ENCODE data around the gene ADAMTS2.

DNA sequence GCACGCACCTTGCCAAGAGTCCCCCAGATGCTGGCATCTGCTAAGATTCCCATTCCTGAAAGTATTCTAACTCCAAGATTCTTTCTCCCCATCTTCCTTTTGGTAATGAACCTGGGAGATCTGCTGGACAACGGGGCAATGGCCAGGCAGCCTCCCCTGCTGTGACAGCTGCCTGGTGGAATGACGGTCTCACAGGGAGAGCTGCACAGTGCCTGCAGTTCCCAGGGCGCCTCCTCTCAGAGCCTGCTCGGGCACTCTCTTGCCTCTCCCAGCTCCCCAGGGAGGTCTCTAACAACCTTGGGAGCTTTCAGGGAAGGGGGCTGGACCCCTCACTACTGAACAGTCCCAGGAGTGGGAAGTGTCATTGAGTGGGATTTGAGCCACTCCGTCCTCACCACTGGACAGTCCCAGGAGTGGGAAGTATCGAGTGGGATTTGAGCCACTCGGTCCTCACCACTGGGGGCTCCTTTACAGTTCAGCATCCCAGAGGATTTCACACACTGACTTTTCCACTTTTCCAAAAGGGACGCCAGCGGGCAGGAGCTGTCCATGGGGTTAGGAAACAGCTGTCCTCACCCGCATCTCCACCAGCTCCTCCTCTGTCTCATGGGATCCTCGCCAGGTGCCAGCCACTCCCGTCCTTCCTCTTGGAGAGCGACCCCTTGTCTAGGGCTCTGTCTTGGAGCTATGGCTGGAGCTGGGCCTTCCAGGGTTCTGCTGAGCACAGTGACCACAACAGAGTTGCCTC lies 65.7 kb downstream of the ADAMTS2 start:
- TF ChIP-seq, protein P1, sequence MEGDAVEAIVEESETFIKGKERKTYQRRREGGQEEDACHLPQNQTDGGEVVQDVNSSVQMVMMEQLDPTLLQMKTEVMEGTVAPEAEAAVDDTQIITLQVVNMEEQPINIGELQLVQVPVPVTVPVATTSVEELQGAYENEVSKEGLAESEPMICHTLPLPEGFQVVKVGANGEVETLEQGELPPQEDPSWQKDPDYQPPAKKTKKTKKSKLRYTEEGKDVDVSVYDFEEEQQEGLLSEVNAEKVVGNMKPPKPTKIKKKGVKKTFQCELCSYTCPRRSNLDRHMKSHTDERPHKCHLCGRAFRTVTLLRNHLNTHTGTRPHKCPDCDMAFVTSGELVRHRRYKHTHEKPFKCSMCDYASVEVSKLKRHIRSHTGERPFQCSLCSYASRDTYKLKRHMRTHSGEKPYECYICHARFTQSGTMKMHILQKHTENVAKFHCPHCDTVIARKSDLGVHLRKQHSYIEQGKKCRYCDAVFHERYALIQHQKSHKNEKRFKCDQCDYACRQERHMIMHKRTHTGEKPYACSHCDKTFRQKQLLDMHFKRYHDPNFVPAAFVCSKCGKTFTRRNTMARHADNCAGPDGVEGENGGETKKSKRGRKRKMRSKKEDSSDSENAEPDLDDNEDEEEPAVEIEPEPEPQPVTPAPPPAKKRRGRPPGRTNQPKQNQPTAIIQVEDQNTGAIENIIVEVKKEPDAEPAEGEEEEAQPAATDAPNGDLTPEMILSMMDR (IDR thresholded peaks at IDR 0.05) = no peak
- TF ChIP-seq POLR2A (IDR thresholded peaks at IDR 0.05) = no peak

Measured in lower leg skin (tissue), 3 donors.